H1 (cell line): ENCODE results near the gene APMAP. TPM values are rescaled to one million over a fixed set of nuclear protein-coding genes. Genes with fewer than 3 reads are reported as not detected.

Experiments
- CTCF ChIA-PET: fragments of 300-600 bp; sonication (Branson Sonifier 250); formaldehyde crosslinking; loops from one replicate; lab custom pipeline; 2021; ENCODE audit not compliant: partially characterized antibody; lab: Charles Lee
- POLR2A ChIA-PET: fragments of 300-600 bp; sonication (Branson Sonifier 250); formaldehyde crosslinking; loops from one replicate; lab custom pipeline; 2021; ENCODE audit warnings: inconsistent platforms; ENCODE audit not compliant: partially characterized antibody; lab: Charles Lee
- DNase-seq, 2 experiments: peaks; one replicate each; pipeline versions ENCODE4 v3.0.0 to v3.0.0-alpha.2; 2010 to 2022; ENCODE audit warnings: low spot score in 2 of 2, low read depth in 1 of 2, mixed read lengths in 1 of 2
- FAIRE-seq: peaks from 2 replicates; lab custom pipeline; 2011; peaks lifted over from hg19 to GRCh38; lab: Jason Lieb, UNC
- H2AFZ ChIP-seq: 2 replicates; pipeline ENCODE4 v1.8.1; 2012; ENCODE audit warnings: low read length, inconsistent platforms
- H2AK5ac ChIP-seq: 2 replicates; pipeline ENCODE4 v1.6.1; 2013; ENCODE audit warnings: low read depth, low read length
- H2BK120ac ChIP-seq: replicated peaks from 2 replicates; pipeline ENCODE3; 2013; ENCODE audit warnings: low read depth, low read length, inconsistent platforms
- H2BK12ac ChIP-seq: 2 replicates; pipeline ENCODE4 v1.6.1; 2013; ENCODE audit warnings: low read depth, low read length
- H2BK15ac ChIP-seq: 2 replicates; pipeline ENCODE4 v1.6.1; 2013; ENCODE audit warnings: low read length
- H2BK20ac ChIP-seq: 2 replicates; pipeline ENCODE4 v1.6.1; 2013; ENCODE audit warnings: low read length
- H2BK5ac ChIP-seq: 2 replicates; pipeline ENCODE4 v1.6.1; 2013; ENCODE audit warnings: low read depth, low read length
- H3K14ac ChIP-seq: 2 replicates; pipeline ENCODE4 v1.6.1; 2013; ENCODE audit warnings: inconsistent platforms; ENCODE audit not compliant: insufficient read length
- H3K18ac ChIP-seq: 2 replicates; pipeline ENCODE4 v1.6.1; 2013; ENCODE audit warnings: low read length; ENCODE audit errors: extremely low read depth
- H3K23ac ChIP-seq: 2 replicates; pipeline ENCODE4 v1.6.1; 2013; ENCODE audit warnings: inconsistent platforms; ENCODE audit not compliant: insufficient read length
- H3K23me2 ChIP-seq: 2 replicates; pipeline ENCODE4 v1.6.1; 2013; ENCODE audit warnings: low read depth, low read length
- H3K27ac ChIP-seq: 2 replicates; pipeline ENCODE4 v1.6.1; 2011; ENCODE audit warnings: low read depth, low read length, inconsistent platforms
- H3K27me3 ChIP-seq, 4 experiments: replicated peaks in 1 of 4; 1 replicate in 1 of 4; 2 replicates in 3 of 4; pipeline versions ENCODE4 v1.6.1 to v1.8.1; 2011 to 2013; ENCODE audit warnings: low read length in 3 of 4, mild to moderate bottlenecking in 3 of 4, inconsistent platforms in 2 of 4, mixed read lengths in 2 of 4, moderate library complexity in 1 of 4; ENCODE audit not compliant: control insufficient read depth in 3 of 4, insufficient read depth in 3 of 4; ENCODE audit errors: extremely low read depth in 1 of 4
- H3K36me3 ChIP-seq, 4 experiments: 2 replicates each; pipeline versions ENCODE4 v1.6.1 to v1.8.1; 2011 to 2013; ENCODE audit warnings: mild to moderate bottlenecking in 4 of 4, low read length in 3 of 4, moderate library complexity in 2 of 4, control low read depth in 1 of 4, inconsistent platforms in 1 of 4; ENCODE audit not compliant: insufficient read depth in 4 of 4, control insufficient read depth in 2 of 4
- H3K4ac ChIP-seq: replicated peaks from 2 replicates; pipeline ENCODE3; 2013; ENCODE audit warnings: low read length, low read depth, mixed read lengths, inconsistent platforms; ENCODE audit not compliant: insufficient read length
- H3K4me1 ChIP-seq, 4 experiments: replicated peaks in 1 of 4; 1 replicate in 1 of 4; 2 replicates in 3 of 4; pipeline versions ENCODE4 v1.6.1 to v1.8.1; 2011 to 2013; ENCODE audit warnings: low read length in 3 of 4, inconsistent platforms in 2 of 4, mixed read lengths in 1 of 4; ENCODE audit not compliant: insufficient read depth in 4 of 4, control insufficient read depth in 3 of 4
- H3K4me2 ChIP-seq, 2 experiments: 2 replicates each; pipeline versions ENCODE4 v1.6.1 to v1.8.1; 2011 to 2013; ENCODE audit warnings: low read depth in 2 of 2, low read length in 2 of 2, control low read depth in 1 of 2, inconsistent platforms in 1 of 2, mild to moderate bottlenecking in 1 of 2; ENCODE audit not compliant: insufficient read depth in 1 of 2
- H3K4me3 ChIP-seq, 4 experiments: fragments of 200-600, 300-600 bp in 1 of 4; sonication (generic), shearing (Covaris generic), sonication (Bioruptor Twin) in 1 of 4; 2 replicates each; pipeline versions ENCODE4 v1.5.1 to v1.8.1; 2011 to 2016; ENCODE audit warnings: low read length in 4 of 4, low read depth in 3 of 4, control low read depth in 2 of 4, inconsistent platforms in 2 of 4, mild to moderate bottlenecking in 2 of 4, mixed read lengths in 1 of 4, moderate library complexity in 1 of 4; ENCODE audit not compliant: insufficient read depth in 2 of 4; ENCODE audit errors: extremely low read depth in 1 of 4
- H3K56ac ChIP-seq: replicated peaks from 2 replicates; pipeline ENCODE3; 2013; ENCODE audit warnings: low read depth, mild to moderate bottlenecking, mixed read lengths, low read length, inconsistent platforms; ENCODE audit not compliant: insufficient read length
- H3K79me1 ChIP-seq: 2 replicates; pipeline ENCODE4 v1.6.1; 2013; ENCODE audit warnings: low read depth, low read length, control low read depth
- H3K79me2 ChIP-seq, 2 experiments: 2 replicates each; pipeline versions ENCODE4 v1.6.1 to v1.8.1; 2012 to 2013; ENCODE audit warnings: low read length in 2 of 2, mild to moderate bottlenecking in 2 of 2, inconsistent platforms in 1 of 2; ENCODE audit not compliant: insufficient read depth in 2 of 2, control insufficient read depth in 1 of 2
- H3K9ac ChIP-seq, 4 experiments: replicated peaks in 1 of 4; 1 replicate in 1 of 4; 2 replicates in 3 of 4; pipeline versions ENCODE4 v1.6.1 to v1.8.1; 2011 to 2013; ENCODE audit warnings: low read depth in 3 of 4, low read length in 3 of 4, control low read depth in 2 of 4, mild to moderate bottlenecking in 2 of 4, moderate library complexity in 2 of 4, inconsistent platforms in 1 of 4; ENCODE audit errors: extremely low read depth in 1 of 4
- H3K9me3 ChIP-seq, 2 experiments: 2 replicates each; pipeline versions ENCODE4 v1.6.1 to v1.8.1; 2012 to 2013; ENCODE audit warnings: mild to moderate bottlenecking in 2 of 2, moderate library complexity in 2 of 2, control low read depth in 1 of 2, inconsistent platforms in 1 of 2, low read depth in 1 of 2, low read length in 1 of 2, mixed read lengths in 1 of 2; ENCODE audit not compliant: insufficient read depth in 2 of 2
- H4K20me1 ChIP-seq, 2 experiments: replicated peaks in 1 of 2; 2 replicates each; pipeline versions ENCODE3 to v1.8.1; 2011 to 2013; ENCODE audit warnings: inconsistent platforms in 2 of 2, low read length in 2 of 2, mild to moderate bottlenecking in 1 of 2; ENCODE audit not compliant: insufficient read depth in 2 of 2, control insufficient read depth in 1 of 2
- H4K5ac ChIP-seq: 2 replicates; pipeline ENCODE4 v1.6.1; 2013; ENCODE audit warnings: low read length, low read depth, mixed read lengths, inconsistent platforms; ENCODE audit not compliant: insufficient read length
- H4K8ac ChIP-seq: 2 replicates; pipeline ENCODE4 v1.8.0; 2013; ENCODE audit warnings: mild to moderate bottlenecking, moderate library complexity, low read length, inconsistent platforms; ENCODE audit not compliant: insufficient read depth; ENCODE audit errors: extremely low read depth
- H4K91ac ChIP-seq: replicated peaks from 2 replicates; pipeline ENCODE3; 2013; ENCODE audit warnings: low read length, mixed read lengths, inconsistent platforms; ENCODE audit not compliant: insufficient read length
- BACH1 ChIP-seq: IDR thresholded peaks from 2 replicates; pipeline ENCODE4 v1.6.1; 2012; ENCODE audit warnings: low read length, improper control_type of control experiment
- CBX5 ChIP-seq: fragments of 300-800, 300-1000 bp; sonication (generic); IDR thresholded peaks from 2 replicates; pipeline ENCODE4 v1.7.1; 2016; ENCODE audit warnings: antibody characterized with exemption, low read length, low read depth
- EGR1 ChIP-seq: IDR thresholded peaks from 2 replicates; pipeline ENCODE4 v1.6.1; 2011; ENCODE audit warnings: low read depth, low read length, borderline replicate concordance
- FOSL1 ChIP-seq: IDR thresholded peaks from 2 replicates; pipeline ENCODE4 v1.6.1; 2011; ENCODE audit warnings: mild to moderate bottlenecking, low read depth, low read length, moderate library complexity; ENCODE audit not compliant: insufficient read depth
- GABPA ChIP-seq: IDR thresholded peaks from 2 replicates; pipeline ENCODE4 v1.6.1; 2011; ENCODE audit warnings: mild to moderate bottlenecking, low read length, moderate library complexity, borderline replicate concordance; ENCODE audit not compliant: insufficient read depth
- JUND ChIP-seq: IDR thresholded peaks from 2 replicates; pipeline ENCODE4 v1.6.1; 2011; ENCODE audit warnings: mild to moderate bottlenecking, improper control_type of control experiment, low read length
- KDM5A ChIP-seq: fragments of 200-600 bp; IDR thresholded peaks from 2 replicates; pipeline ENCODE4 v1.7.1; 2012; ENCODE audit warnings: mild to moderate bottlenecking, low read length, inconsistent platforms, mixed read lengths
- POLR2AphosphoS5 ChIP-seq: IDR thresholded peaks from 2 replicates; pipeline ENCODE4 v1.6.1; 2011; ENCODE audit warnings: low read depth, low read length
- RFX5 ChIP-seq: IDR thresholded peaks from 2 replicates; pipeline ENCODE4 v1.6.1; 2011; ENCODE audit warnings: low read depth, low read length, improper control_type of control experiment, borderline replicate concordance
- SIX5 ChIP-seq: IDR thresholded peaks from 2 replicates; pipeline ENCODE4 v1.6.1; 2011; ENCODE audit warnings: mild to moderate bottlenecking, low read depth, low read length
- SP1 ChIP-seq: IDR thresholded peaks from 2 replicates; pipeline ENCODE4 v1.6.1; 2011; ENCODE audit warnings: low read depth, low read length
- SUZ12 ChIP-seq: fragments of 200-600 bp; sonication (generic); IDR thresholded peaks from 2 replicates; pipeline ENCODE4 v1.6.1; 2012; ENCODE audit warnings: mild to moderate bottlenecking, inconsistent platforms, low read length, moderate library complexity, mixed read lengths
- WGBS, 2 experiments: shearing (Covaris generic) in 1 of 2; methylation state at CpG; one replicate each; pipeline versions ENCODE4 v1.1.6 to v1.1.7; 2013 to 2015; ENCODE audit warnings: low lambda C conversion rate in 2 of 2, mixed read lengths in 2 of 2, inconsistent platforms in 1 of 2, low coverage in 1 of 2, missing lambda C conversion rate in 1 of 2; ENCODE audit not compliant: insufficient replicate concordance in 2 of 2, insufficient coverage in 1 of 2, insufficient read length in 1 of 2; ENCODE audit errors: extremely low coverage in 1 of 2, missing lambda C conversion rate in 1 of 2; 5-methylcytosine and 5-hydroxymethylcytosine counted together
- polyA plus RNA-seq, 7 experiments: library from polyadenylated mRNA; depleted of rRNA in 3 of 7; stranded (reverse) in 5 of 7; unstranded in 2 of 7; fragments of >200 nt in 5 of 7; fragments of 200-250 nt in 2 of 7; gene quantifications; 1 replicate in 5 of 7; 2 replicates in 1 of 7; 4 replicates in 1 of 7; pipeline versions ENCODE4 v1.2.1 to v1.2.3, GENCODE V29; 2011 to 2013; ENCODE audit warnings: missing spikeins in 2 of 7, mixed read lengths in 2 of 7
- total RNA-seq: library from RNA; stranded (reverse); fragmentation: NEBNext Ultra II Directional; extraction: Animal tissue kit (Norgen Biotek cat#: 25700); gene quantifications from 2 replicates; pipeline ENCODE4 v1.2.1, GENCODE V29; 2021
- TF ChIP-seq, protein P1 (sequence below): IDR thresholded peaks from 2 replicates; pipeline ENCODE4 v1.6.1; 2012; ENCODE audit warnings: inconsistent platforms

The APMAP gene
- total and polyA plus RNA-seq, 2 of the 8 experiments (the other 6 are each of a cell fraction or from before 2014, with no cell fraction given): 31.3 to 66.0 TPM

DNA sequence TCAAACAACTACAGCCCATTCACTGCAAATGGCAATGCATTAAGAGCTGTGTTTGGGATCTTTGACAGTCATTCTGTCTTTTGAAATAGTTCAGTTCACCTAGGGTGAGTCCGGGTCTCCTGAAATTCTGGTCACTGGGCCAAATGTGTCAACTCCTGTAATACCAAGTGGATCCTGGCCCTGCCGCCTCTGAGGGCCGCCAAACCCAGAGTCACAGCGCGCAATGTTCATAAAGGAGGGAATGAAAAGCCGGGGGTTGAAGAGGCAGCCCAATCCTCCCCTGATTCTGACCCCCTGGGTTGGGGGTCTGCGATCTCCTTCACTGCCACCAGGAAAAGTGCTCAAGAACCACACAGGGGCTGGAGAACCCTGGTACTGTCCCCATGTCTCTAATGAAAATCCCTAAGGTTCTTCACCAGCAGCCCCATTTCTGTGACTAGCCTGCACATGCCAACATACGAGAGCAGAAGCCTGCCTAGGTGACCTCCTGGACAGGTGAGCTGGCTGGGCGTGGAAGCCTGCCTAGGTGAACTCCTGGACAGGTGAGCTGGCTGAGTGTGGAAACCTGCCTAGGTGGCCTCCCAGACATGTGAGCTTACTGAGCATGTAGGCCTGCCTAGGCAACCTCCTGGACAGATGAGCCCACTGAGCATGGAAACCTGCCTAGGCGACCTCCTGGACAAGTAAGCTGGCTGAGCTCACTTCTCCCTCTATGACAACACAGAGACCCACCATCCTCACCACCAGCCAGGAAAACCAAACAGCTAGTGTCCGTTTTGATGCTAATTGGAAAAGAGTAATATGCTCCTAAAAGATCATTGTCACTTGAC lies 16.1 kb upstream of the APMAP start:
- WGBS, 2 experiments: 94% methylated on average over 11 of the region's 11 CpGs; no CpG with 5 or more reads in 1 of the 2 experiments
- TF ChIP-seq EGR1: no peak
- no peak for TF ChIP-seq JUND
- TF ChIP-seq SIX5: no peak
- no peak for TF ChIP-seq CBX5
- TF ChIP-seq, protein P1, sequence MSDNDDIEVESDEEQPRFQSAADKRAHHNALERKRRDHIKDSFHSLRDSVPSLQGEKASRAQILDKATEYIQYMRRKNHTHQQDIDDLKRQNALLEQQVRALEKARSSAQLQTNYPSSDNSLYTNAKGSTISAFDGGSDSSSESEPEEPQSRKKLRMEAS: no peak
- TF ChIP-seq FOSL1: no peak
- TF ChIP-seq BACH1: no peak
- no peak for TF ChIP-seq KDM5A
- no peak for TF ChIP-seq POLR2AphosphoS5
- no peak for TF ChIP-seq RFX5
- no peak for TF ChIP-seq SUZ12
- TF ChIP-seq GABPA: no peak
- TF ChIP-seq SP1: no peak

More for the DNA sequence above, 16.1 kb upstream of the APMAP start:
- Histone ChIP-seq H2BK12ac (no peak overlapping the region), H4K5ac (no peak overlapping the region), H3K4ac (no peak overlapping the region), H3K27ac (no peak overlapping the region), H2BK120ac (no peak overlapping the region), H2BK15ac (no peak overlapping the region), H3K56ac (no peak overlapping the region), H3K4me3 (no peak overlapping the region), H3K79me1 (no peaks in the 10 kb centered on the region), H4K20me1 (no peaks in the 10 kb centered on the region), H3K23ac (no peak overlapping the region), H4K91ac (no peak overlapping the region), H3K4me1 (no peaks in the 10 kb centered on the region), H3K79me2 (no peaks in the 10 kb centered on the region), H2AK5ac (no peak overlapping the region), H2BK20ac (no peak overlapping the region), H3K18ac (no peak overlapping the region), H3K27me3 (no peaks in the 10 kb centered on the region), H3K14ac (no peak overlapping the region), H4K8ac (peak overlapping the region; percentile 11; the same call in 1 of the 2 replicates), H3K36me3 (no peaks in the 10 kb centered on the region), H3K4me2 (no peak overlapping the region), H2BK5ac (no peak overlapping the region), H3K9ac (no peak overlapping the region), H2AFZ (no peak overlapping the region), H3K23me2 (no peaks in the 10 kb centered on the region), H3K9me3 (no peaks in the 10 kb centered on the region)
- FAIRE-seq (no peak), DNase-seq (no peak)
- ChIA-PET CTCF (interaction anchor here (0.6 to 4.3 kb wide), 8 partner anchors 10 to 191 kb away, joined by 3 to 23 read pairs (median 6); no protein-coding TSS in a partner anchor), POLR2A (no interaction called here)
